HUES6 (cell line): ENCODE measurements around the gene GNAI3.

ENCODE experiments used
- H3K27ac ChIP-seq: 2 replicates; pipeline ENCODE4 v1.7.0; 2013; ENCODE audit warnings: low read depth, mild to moderate bottlenecking, low read length, inconsistent platforms
- H3K27me3 ChIP-seq: 2 replicates; pipeline ENCODE4 v1.6.1; 2013; ENCODE audit warnings: low read length; ENCODE audit not compliant: control insufficient read depth, insufficient read depth
- H3K36me3 ChIP-seq: 2 replicates; pipeline ENCODE4 v1.6.1; 2013; ENCODE audit warnings: low read length; ENCODE audit not compliant: control insufficient read depth, insufficient read depth
- H3K4me1 ChIP-seq: 2 replicates; pipeline ENCODE4 v1.6.1; 2013; ENCODE audit warnings: low read length; ENCODE audit not compliant: control insufficient read depth, insufficient read depth
- H3K4me3 ChIP-seq: 2 replicates; pipeline ENCODE4 v1.5.1; 2013; ENCODE audit warnings: low read depth, low read length
- H3K9ac ChIP-seq: one replicate; pipeline ENCODE4 v1.6.1; 2013; ENCODE audit warnings: mild to moderate bottlenecking, low read length
- H3K9me3 ChIP-seq: 2 replicates; pipeline ENCODE4 v1.6.1; 2013; ENCODE audit warnings: low read depth, low read length; ENCODE audit not compliant: control insufficient read depth, insufficient read depth

The GNAI3 gene

GRCh38 chr1:109634771-109635750 lies 86.6 kb downstream of the GNAI3 start:
- Histone ChIP-seq H3K27me3 (no peaks in the 10 kb centered on the region), H3K27ac (no peak overlapping the region), H3K4me3 (no peak overlapping the region), H3K36me3 (peaks cover 16% of the 10 kb centered on the region), H3K9ac (no peak overlapping the region), H3K9me3 (no peaks in the 10 kb centered on the region), H3K4me1 (peaks cover 24% of the 10 kb centered on the region)

GRCh38 chr1:109635862-109636200 lies 87.4 kb downstream of the GNAI3 start:
- Histone ChIP-seq H3K27ac (no peak overlapping the region), H3K36me3 (peaks cover 13% of the 10 kb centered on the region), H3K4me3 (peak overlapping the region; percentile 1; the same call in 1 of the 2 replicates), H3K9ac (no peak overlapping the region), H3K27me3 (no peaks in the 10 kb centered on the region), H3K4me1 (peaks cover 22% of the 10 kb centered on the region), H3K9me3 (no peaks in the 10 kb centered on the region)

- no peak overlapping the region for H3K27ac ChIP-seq
- H3K4me1 ChIP-seq: peaks cover 22% of the 10 kb centered on the region
- peaks cover 7% of the 10 kb centered on the region for H3K36me3 ChIP-seq
- no peaks in the 10 kb centered on the region for H3K27me3 ChIP-seq
- no peak overlapping the region for H3K9ac ChIP-seq
- no peaks in the 10 kb centered on the region for H3K9me3 ChIP-seq
- peak overlapping the region; percentile 1; the same call in 1 of the 2 replicates for H3K4me3 ChIP-seq
Measured at GRCh38 chr1:109636201-109636952, 88.0 kb downstream of the GNAI3 start.

- H3K4me3 ChIP-seq: no peak overlapping the region
- peaks cover 22% of the 10 kb centered on the region for H3K4me1 ChIP-seq
- H3K9ac ChIP-seq: no peak overlapping the region
- H3K27ac ChIP-seq: no peak overlapping the region
- no peaks in the 10 kb centered on the region for H3K9me3 ChIP-seq
- no peaks in the 10 kb centered on the region for H3K27me3 ChIP-seq
- no peaks in the 10 kb centered on the region for H3K36me3 ChIP-seq
Measured at GRCh38 chr1:109637446-109637845, 89.0 kb downstream of the GNAI3 start.

GRCh38 chr1:109639063-109639840 lies 90.8 kb downstream of the GNAI3 start:
- Histone ChIP-seq H3K9ac (no peak overlapping the region), H3K36me3 (no peaks in the 10 kb centered on the region), H3K27me3 (peaks cover 7% of the 10 kb centered on the region), H3K9me3 (no peaks in the 10 kb centered on the region), H3K4me1 (peaks cover 26% of the 10 kb centered on the region), H3K4me3 (no peak overlapping the region), H3K27ac (no peak overlapping the region)

- no peaks in the 10 kb centered on the region for H3K36me3 ChIP-seq
- H3K27ac ChIP-seq: no peak overlapping the region
- H3K4me3 ChIP-seq: no peak overlapping the region
- peaks cover 7% of the 10 kb centered on the region for H3K27me3 ChIP-seq
- peaks cover 26% of the 10 kb centered on the region for H3K4me1 ChIP-seq
- no peak overlapping the region for H3K9ac ChIP-seq
- H3K9me3 ChIP-seq: no peaks in the 10 kb centered on the region
Measured at GRCh38 chr1:109639841-109640184, 91.4 kb downstream of the GNAI3 start.

GRCh38 chr1:109640285-109640865 lies 92.0 kb downstream of the GNAI3 start:
- Histone ChIP-seq H3K4me1 (peaks cover 26% of the 10 kb centered on the region), H3K4me3 (no peak overlapping the region), H3K27ac (no peak overlapping the region), H3K9ac (no peak overlapping the region), H3K9me3 (no peaks in the 10 kb centered on the region), H3K27me3 (peaks cover 7% of the 10 kb centered on the region), H3K36me3 (no peaks in the 10 kb centered on the region)

- H3K9ac ChIP-seq: no peak overlapping the region
- H3K27ac ChIP-seq: no peak overlapping the region
- H3K36me3 ChIP-seq: no peaks in the 10 kb centered on the region
- H3K9me3 ChIP-seq: no peaks in the 10 kb centered on the region
- H3K4me1 ChIP-seq: peaks cover 19% of the 10 kb centered on the region
- H3K27me3 ChIP-seq: peaks cover 7% of the 10 kb centered on the region
- H3K4me3 ChIP-seq: no peak overlapping the region
Measured at GRCh38 chr1:109641078-109641740, 92.8 kb downstream of the GNAI3 start.

- peaks cover 7% of the 10 kb centered on the region for H3K27me3 ChIP-seq
- peaks cover 12% of the 10 kb centered on the region for H3K4me1 ChIP-seq
- H3K9me3 ChIP-seq: no peaks in the 10 kb centered on the region
- no peak overlapping the region for H3K9ac ChIP-seq
- H3K36me3 ChIP-seq: no peaks in the 10 kb centered on the region
- H3K27ac ChIP-seq: no peak overlapping the region
- H3K4me3 ChIP-seq: no peak overlapping the region
Measured at GRCh38 chr1:109641861-109642260, 93.4 kb downstream of the GNAI3 start.

- H3K4me3 ChIP-seq: no peak overlapping the region
- H3K4me1 ChIP-seq: peaks cover 11% of the 10 kb centered on the region
- H3K9ac ChIP-seq: no peak overlapping the region
- H3K27me3 ChIP-seq: peaks cover 7% of the 10 kb centered on the region
- no peak overlapping the region for H3K27ac ChIP-seq
- no peaks in the 10 kb centered on the region for H3K36me3 ChIP-seq
- H3K9me3 ChIP-seq: no peaks in the 10 kb centered on the region
Measured at GRCh38 chr1:109642626-109643025, 94.2 kb downstream of the GNAI3 start.
